DOHH2 (cell line): ENCODE results near the gene NRDE2.

Experiments used
- CTCF ChIP-seq: fragments of 200-600 bp; sonication (generic); IDR thresholded peaks from one replicate; pipeline ENCODE4 v1.5.1; 2014; ENCODE audit warnings: antibody characterized with exemption, mild to moderate bottlenecking, low read depth, low read length; ENCODE audit not compliant: poor library complexity, severe bottlenecking
- EZH2phosphoT487 ChIP-seq: fragments of 200-600 bp; sonication (generic); IDR thresholded peaks from 2 replicates; pipeline ENCODE4 v1.6.1; 2017; ENCODE audit warnings: borderline replicate concordance, mild to moderate bottlenecking, antibody characterized with exemption, low read length, moderate library complexity, mixed read lengths

GRCh38 chr14:90341784-90342183 is 10.0 kb upstream of the NRDE2 start:
- no peak for TF ChIP-seq EZH2phosphoT487
- no peak for TF ChIP-seq CTCF
